Natural killer cell treated with Interleukin-12 subunit alpha and Interleukin-12 subunit beta and Interleukin-15 and Interleukin-18, amount 100 ng/mL, for 72 hours (primary cell): ENCODE data around the gene POLR2H. TPM values are rescaled to one million over a fixed set of nuclear protein-coding genes. Genes with fewer than 3 reads are reported as not detected.

Experiments used
- ATAC-seq, 2 donors: fragments of 150-1000 bp; cut with Tn5 transposase in 1 of 2; sonication (Bioruptor Pico), chemical (Tn5 transposase) in 1 of 2; 2 replicates each; pipeline ENCODE4 v1.10.0; 2021
- DNase-seq: peaks from one replicate; pipeline ENCODE4 v3.0.0; 2022; ENCODE audit warnings: low spot score
- H3K27ac Mint-ChIP-seq, 2 donors: 1 replicate in 1 of 2; 2 replicates in 1 of 2; pipeline ENCODE4 v1.8.0; 2022; ENCODE audit warnings: mixed read lengths in 2 of 2, mild to moderate bottlenecking in 1 of 2, moderate library complexity in 1 of 2
- H3K27me3 Mint-ChIP-seq, 2 donors: 1 replicate in 1 of 2; 2 replicates in 1 of 2; pipeline ENCODE4 v1.8.0; 2022; ENCODE audit warnings: mixed read lengths in 2 of 2
- H3K36me3 Mint-ChIP-seq: one replicate; pipeline ENCODE4 v1.8.0; 2022; ENCODE audit warnings: mixed read lengths
- H3K4me1 Mint-ChIP-seq, 2 donors: 1 replicate in 1 of 2; 2 replicates in 1 of 2; pipeline ENCODE4 v1.8.0; 2022; ENCODE audit warnings: low read depth in 2 of 2, mixed read lengths in 2 of 2, mild to moderate bottlenecking in 1 of 2
- H3K4me3 Mint-ChIP-seq: one replicate; pipeline ENCODE4 v1.8.0; 2022; ENCODE audit warnings: mixed read lengths
- H3K9me3 Mint-ChIP-seq: 2 replicates; pipeline ENCODE4 v1.8.0; 2022; ENCODE audit warnings: mixed read lengths
- total RNA-seq, 2 donors: library from RNA; stranded (reverse); gene quantifications; one replicate each; pipeline ENCODE4 v1.2.3, GENCODE V29; 2022

The POLR2H gene
- total RNA-seq, 2 donors from 2014 or later = 111 to 142 TPM

DNA sequence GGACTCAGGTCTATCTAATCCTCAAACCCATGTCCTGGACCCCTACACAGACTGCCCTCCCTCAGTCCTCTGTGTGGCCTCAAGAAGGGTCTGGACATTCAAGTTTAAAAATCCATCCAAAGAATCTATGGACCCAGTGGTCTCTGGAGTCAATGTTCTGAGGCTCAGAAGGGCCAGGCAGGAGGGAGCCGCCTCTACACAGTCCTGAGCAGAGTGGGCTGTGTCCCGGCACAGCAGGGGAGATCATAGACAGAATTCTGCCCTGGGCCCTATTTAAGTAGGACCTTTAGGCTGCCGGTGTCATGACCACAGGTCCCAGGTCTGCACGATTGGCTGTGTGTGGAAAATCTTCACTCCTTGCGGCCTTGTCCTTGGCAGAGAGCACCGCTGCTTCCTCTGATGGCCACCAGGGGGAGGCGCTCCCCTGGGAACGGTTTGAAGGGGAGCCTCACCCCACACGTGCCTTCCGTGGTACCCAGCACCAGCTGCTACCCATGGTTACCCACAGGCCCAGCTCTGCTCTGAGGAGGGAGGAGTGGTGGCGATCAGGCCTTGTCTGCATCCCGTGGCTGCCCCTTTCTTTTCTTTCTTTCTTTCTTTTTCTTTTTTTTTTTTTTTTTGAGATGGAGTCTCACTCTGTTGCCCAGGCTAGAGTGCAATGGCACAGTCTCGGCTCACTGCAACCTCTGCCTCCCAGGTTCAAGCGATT lies 56.3 kb downstream of the POLR2H start:
- ATAC-seq = peak; percentile 81 to 84
- Mint-ChIP-seq H3K4me3 (no peak overlapping the region), H3K36me3 (no peaks in the 10 kb centered on the region), H3K27ac (no peak overlapping the region), H3K9me3 (no peaks in the 10 kb centered on the region), H3K4me1 (no peaks in the 10 kb centered on the region), H3K27me3 (peaks cover 1 to 4% of the 10 kb centered on the region in 2 donors)
- peak; percentile 68 for DNase-seq

Other genes starting within 250 kb of the POLR2H start
- 10 to 100 TPM; 63.0 to 91.9 TPM for gene EIF2B5, start 226.4 kb upstream of the POLR2H start, total RNA-seq
- 10 to 100 TPM; 52.3 to 60.3 TPM for gene DVL3, start 206.3 kb upstream of the POLR2H start, total RNA-seq
- gene AP2M1, start 186.9 kb upstream of the POLR2H start, total RNA-seq = 100 to 1,000 TPM; 190 to 242 TPM
- 100 to 1,000 TPM; 102 to 144 TPM for gene ABCF3, start 175.5 kb upstream of the POLR2H start, total RNA-seq
- not detected for gene VWA5B2, start 132.1 kb upstream of the POLR2H start, total RNA-seq
- gene ALG3, start 112.7 kb upstream of the POLR2H start, total RNA-seq = 10 to 100 TPM; 52.2 to 80.2 TPM
- 10 to 100 TPM; 11.9 to 16.8 TPM for gene EEF1AKMT4, start 112.0 kb upstream of the POLR2H start, total RNA-seq
- 1 to 10 TPM in 1 of 2 donors, under 1 TPM in 1; 0.53 to 1.2 TPM for gene CAMK2N2, start 100.2 kb upstream of the POLR2H start, total RNA-seq
- gene ECE2, start 85.7 kb upstream of the POLR2H start, total RNA-seq = not detected
- 100 to 1,000 TPM; 285 to 328 TPM for gene PSMD2, start 62.5 kb upstream of the POLR2H start, total RNA-seq
- gene EIF4G1, start 47.1 kb upstream of the POLR2H start, total RNA-seq = 100 to 1,000 TPM; 535 to 855 TPM
- gene FAM131A, start 24.1 kb upstream of the POLR2H start, total RNA-seq = 1 to 10 TPM; 3.2 to 5.8 TPM
- 10 to 100 TPM in 1 of 2 donors, 1 to 10 TPM in 1; 6.5 to 10.5 TPM for gene CLCN2, start 105 bp upstream of the POLR2H start, total RNA-seq
- gene THPO, start 16.5 kb downstream of the POLR2H start, total RNA-seq = not detected
- gene CHRD, start 18.3 kb downstream of the POLR2H start, total RNA-seq = not detected
- not detected for gene EPHB3, start 200.1 kb downstream of the POLR2H start, total RNA-seq